ENCODE data around the gene AATK. TPM values are rescaled to one million over a fixed set of nuclear protein-coding genes. Genes with fewer than 3 reads are reported as not detected.

Gene AATK
- total and polyA plus RNA-seq, 10 of the 15 experiments (the other 5 are each of a cell fraction or from before 2014, with no cell fraction given): 0.04 TPM; not detected in 9

- ChIA-PET CTCF (no interaction called here), RAD21 (ENCODE audit: unreplicated experiment) (no interaction called here), POLR2A (no interaction called here), SMC1A (ENCODE audit: uncharacterized antibody, unreplicated experiment) (no interaction called here)
- Histone ChIP-seq H4K20me1 (ENCODE audit: control insufficient read depth, insufficient read depth) (no peaks in the 10 kb centered on the region), H3K4me3 (no peak overlapping the region), H3K4me1 (ENCODE audit: control insufficient read depth, insufficient read depth, low read length) (no peaks in the 10 kb centered on the region), H3K27ac (ENCODE audit: control insufficient read depth, insufficient read depth) (no peak overlapping the region), H3K79me2 (ENCODE audit: control insufficient read depth, insufficient read depth, low read length) (no peaks in the 10 kb centered on the region), H3K9me3 (replicated peaks; ENCODE audit: control insufficient read depth, insufficient read depth, low read length) (no peaks in the 10 kb centered on the region), H2AFZ (ENCODE audit: control insufficient read depth, low read depth, low read length) (no peak overlapping the region), H3K36me3 (ENCODE audit: control insufficient read depth in 2 of 2, insufficient read depth in 2 of 2, low read length in 1 of 2) (no peaks in the 10 kb centered on the region), H3K27me3 (replicated peaks in 1 of 2; ENCODE audit: control insufficient read depth in 2 of 2, insufficient read depth in 2 of 2, low read length in 1 of 2) (no peaks in the 10 kb centered on the region), H3K9ac (ENCODE audit: control insufficient read depth, insufficient read depth, low read length) (no peak overlapping the region), H3K4me2 (ENCODE audit: control insufficient read depth, insufficient read depth) (no peak overlapping the region)
- WGBS (ENCODE audit: insufficient coverage, insufficient replicate concordance, low lambda C conversion rate, missing lambda C conversion rate): 43% methylated on average over 46 of the region's 49 CpGs
- BruUV-seq (replicated peaks): no TSS peak
- ATAC-seq: no peak
- TF ChIP-seq HDAC2 (IDR thresholded peaks at IDR 0.05) (no peak), MTA3 (IDR thresholded peaks at IDR 0.05; ENCODE audit: borderline replicate concordance, low read length) (no peak), CBX5 (IDR thresholded peaks at IDR 0.05; ENCODE audit: low read depth) (no peak), HDGF (IDR thresholded peaks at IDR 0.05) (no peak), NFIC (IDR thresholded peaks at IDR 0.05; ENCODE audit: low read depth, low read length) (no peak), FOS (IDR thresholded peaks at IDR 0.05; ENCODE audit: borderline replicate concordance, extremely low read depth, insufficient read length) (no peak), POLR2AphosphoS5 (IDR thresholded peaks at IDR 0.05; ENCODE audit: low read length) (no peak), DPF2 (IDR thresholded peaks at IDR 0.05) (no peak), MAX (IDR thresholded peaks at IDR 0.05; ENCODE audit: low read depth, low read length) (no peak), RAD51 (IDR thresholded peaks at IDR 0.05) (no peak), CBFB (IDR thresholded peaks at IDR 0.05; ENCODE audit: low read depth) (no peak)
- FAIRE-seq: no peak
- no peak for DNase-seq (ENCODE audit: low read depth, low spot score)
- intact Hi-C loops (cut with micrococcal nuclease; ENCODE audit: unreplicated experiment) (no loop called here), in situ Hi-C loops (cut with MboI) (no loop called here)
Measured at GRCh38 chr17:81180836-81181810, 15.1 kb upstream of the AATK start.

All from GM12878 (cell line).